Panc1 (cell line): ENCODE results near the gene NPR1.

Experiments
- CTCF ChIP-seq: fragments of 450-650 bp; IDR thresholded peaks from 2 replicates; pipeline ENCODE4 v1.5.1; 2017; ENCODE audit warnings: mild to moderate bottlenecking
- POLR2AphosphoS5 ChIP-seq: IDR thresholded peaks from 2 replicates; pipeline ENCODE4 v1.6.1; 2012; ENCODE audit warnings: mild to moderate bottlenecking, low read depth, low read length, moderate library complexity
- SIN3A ChIP-seq: IDR thresholded peaks from 2 replicates; pipeline ENCODE4 v1.6.1; 2012; ENCODE audit warnings: low read depth, mild to moderate bottlenecking, low read length, moderate library complexity, borderline replicate concordance; ENCODE audit not compliant: insufficient read depth
- TF ChIP-seq, protein P1 (sequence below), 2 experiments: IDR thresholded peaks; 2 replicates each; pipeline ENCODE4 v1.6.1; 2011 to 2012; ENCODE audit warnings: low read depth in 2 of 2, control low read depth in 1 of 2, low read length in 1 of 2, mild to moderate bottlenecking in 1 of 2, moderate library complexity in 1 of 2; ENCODE audit not compliant: insufficient read depth in 1 of 2

- TF ChIP-seq CTCF (no peak), POLR2AphosphoS5 (no peak), SIN3A (no peak)
- TF ChIP-seq, protein P1, sequence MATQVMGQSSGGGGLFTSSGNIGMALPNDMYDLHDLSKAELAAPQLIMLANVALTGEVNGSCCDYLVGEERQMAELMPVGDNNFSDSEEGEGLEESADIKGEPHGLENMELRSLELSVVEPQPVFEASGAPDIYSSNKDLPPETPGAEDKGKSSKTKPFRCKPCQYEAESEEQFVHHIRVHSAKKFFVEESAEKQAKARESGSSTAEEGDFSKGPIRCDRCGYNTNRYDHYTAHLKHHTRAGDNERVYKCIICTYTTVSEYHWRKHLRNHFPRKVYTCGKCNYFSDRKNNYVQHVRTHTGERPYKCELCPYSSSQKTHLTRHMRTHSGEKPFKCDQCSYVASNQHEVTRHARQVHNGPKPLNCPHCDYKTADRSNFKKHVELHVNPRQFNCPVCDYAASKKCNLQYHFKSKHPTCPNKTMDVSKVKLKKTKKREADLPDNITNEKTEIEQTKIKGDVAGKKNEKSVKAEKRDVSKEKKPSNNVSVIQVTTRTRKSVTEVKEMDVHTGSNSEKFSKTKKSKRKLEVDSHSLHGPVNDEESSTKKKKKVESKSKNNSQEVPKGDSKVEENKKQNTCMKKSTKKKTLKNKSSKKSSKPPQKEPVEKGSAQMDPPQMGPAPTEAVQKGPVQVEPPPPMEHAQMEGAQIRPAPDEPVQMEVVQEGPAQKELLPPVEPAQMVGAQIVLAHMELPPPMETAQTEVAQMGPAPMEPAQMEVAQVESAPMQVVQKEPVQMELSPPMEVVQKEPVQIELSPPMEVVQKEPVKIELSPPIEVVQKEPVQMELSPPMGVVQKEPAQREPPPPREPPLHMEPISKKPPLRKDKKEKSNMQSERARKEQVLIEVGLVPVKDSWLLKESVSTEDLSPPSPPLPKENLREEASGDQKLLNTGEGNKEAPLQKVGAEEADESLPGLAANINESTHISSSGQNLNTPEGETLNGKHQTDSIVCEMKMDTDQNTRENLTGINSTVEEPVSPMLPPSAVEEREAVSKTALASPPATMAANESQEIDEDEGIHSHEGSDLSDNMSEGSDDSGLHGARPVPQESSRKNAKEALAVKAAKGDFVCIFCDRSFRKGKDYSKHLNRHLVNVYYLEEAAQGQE (IDR thresholded peaks at IDR 0.05; ENCODE audit: insufficient read depth in 1 of 2, low read depth in 2 of 2, low read length in 1 of 2): no peak
Measured at GRCh38 chr1:153688736-153689328, 10.3 kb downstream of the NPR1 start.
